NCI-H146 treated with DMSO at 0.1 percent for 48 hours (cell line): ENCODE data around the gene NT5DC3.
A peak's percentile ranks its signal among the peaks of the same experiment; 100 is the strongest.

Source experiments
- DNase-seq: peaks from one replicate; lab custom pipeline; 2025; ENCODE audit not compliant: unreplicated experiment; lab: John Stamatoyannopoulos, UW

Gene NT5DC3

GRCh38 chr12:103785243-103786031 is 55.6 kb downstream of the NT5DC3 start:
- no peak for DNase-seq

GRCh38 chr12:103783744-103784664 is 57.0 kb downstream of the NT5DC3 start:
- no peak for DNase-seq

- DNase-seq, result no peak
Measured at GRCh38 chr12:103782399-103782798, 58.6 kb downstream of the NT5DC3 start.

- DNase-seq, result no peak
Measured at GRCh38 chr12:103780992-103781391, 60.0 kb downstream of the NT5DC3 start.

GRCh38 chr12:103780093-103780440 is 61.0 kb downstream of the NT5DC3 start:
- no peak for DNase-seq

- peak; percentile 10 for DNase-seq
Measured at GRCh38 chr12:103779410-103780092, 61.5 kb downstream of the NT5DC3 start.

- DNase-seq, result no peak
Measured at GRCh38 chr12:103778781-103779180, 62.3 kb downstream of the NT5DC3 start.

- no peak for DNase-seq
Measured at GRCh38 chr12:103774977-103775560, 66.0 kb downstream of the NT5DC3 start.

GRCh38 chr12:103773109-103773910 is 67.7 kb downstream of the NT5DC3 start:
- no peak for DNase-seq

- no peak for DNase-seq
Measured at GRCh38 chr12:103772367-103773108, 68.5 kb downstream of the NT5DC3 start.

- no peak for DNase-seq
Measured at GRCh38 chr12:103771466-103771865, 69.6 kb downstream of the NT5DC3 start.

GRCh38 chr12:103769240-103769945 is 71.6 kb downstream of the NT5DC3 start:
- DNase-seq, result no peak

GRCh38 chr12:103768467-103769123 is 72.4 kb downstream of the NT5DC3 start:
- DNase-seq, result no peak

GRCh38 chr12:103766028-103766427 is 75.0 kb downstream of the NT5DC3 start:
- no peak for DNase-seq

- no peak for DNase-seq
Measured at GRCh38 chr12:103765322-103765721, 75.7 kb downstream of the NT5DC3 start.

GRCh38 chr12:103762473-103762872 is 78.6 kb downstream of the NT5DC3 start:
- no peak for DNase-seq

GRCh38 chr12:103758310-103759089 is 82.5 kb downstream of the NT5DC3 start:
- no peak for DNase-seq

- no peak for DNase-seq
Measured at GRCh38 chr12:103757248-103757647, 83.8 kb downstream of the NT5DC3 start.
